H9 (cell line): ENCODE results near the gene SNX25. TPM values are rescaled to one million over a fixed set of nuclear protein-coding genes. Genes with fewer than 3 reads are reported as not detected.
A peak's percentile ranks its signal among the peaks of the same experiment; 100 is the strongest.
"Not testable (repeated sequence)": the region's sequence is repeated elsewhere in the genome, so short reads cannot be mapped to it uniquely, and the experiment has no call there.

Experiments used
- DNase-seq: peaks from one replicate; pipeline ENCODE4 v3.0.0-alpha.2; 2017
- H2AFZ ChIP-seq: one replicate; pipeline ENCODE4 v1.6.1; 2013; ENCODE audit warnings: mild to moderate bottlenecking, low read length, control low read depth, moderate library complexity
- H2AK5ac ChIP-seq: 2 replicates; pipeline ENCODE4 v1.6.1; 2013; ENCODE audit warnings: low read length, control low read depth, mixed read lengths; ENCODE audit not compliant: insufficient read length
- H2BK120ac ChIP-seq: one replicate; pipeline ENCODE4 v1.6.1; 2013; ENCODE audit warnings: low read depth, mild to moderate bottlenecking, low read length, control low read depth, inconsistent platforms; ENCODE audit not compliant: poor library complexity, severe bottlenecking
- H2BK12ac ChIP-seq: 2 replicates; pipeline ENCODE4 v1.6.1; 2013; ENCODE audit warnings: low read length, control low read depth, mixed read lengths, low read depth; ENCODE audit not compliant: insufficient read length
- H2BK15ac ChIP-seq: 2 replicates; pipeline ENCODE4 v1.6.1; 2013; ENCODE audit warnings: low read depth, low read length, control low read depth
- H2BK20ac ChIP-seq: one replicate; pipeline ENCODE4 v1.6.1; 2013; ENCODE audit warnings: low read depth, mild to moderate bottlenecking, low read length, control low read depth, inconsistent platforms; ENCODE audit not compliant: poor library complexity, severe bottlenecking
- H2BK5ac ChIP-seq: 2 replicates; pipeline ENCODE4 v1.6.1; 2013; ENCODE audit warnings: low read length, control low read depth, mixed read lengths; ENCODE audit not compliant: insufficient read length
- H3K14ac ChIP-seq: 2 replicates; pipeline ENCODE4 v1.6.1; 2013; ENCODE audit warnings: low read length, control low read depth; ENCODE audit not compliant: insufficient read depth
- H3K18ac ChIP-seq: 2 replicates; pipeline ENCODE4 v1.6.1; 2013; ENCODE audit warnings: low read depth, mild to moderate bottlenecking, mixed read lengths, low read length, control low read depth; ENCODE audit not compliant: insufficient read length
- H3K23ac ChIP-seq: 2 replicates; pipeline ENCODE4 v1.6.1; 2013; ENCODE audit warnings: low read length, control low read depth, mixed read lengths, low read depth; ENCODE audit not compliant: insufficient read length
- H3K23me2 ChIP-seq: 2 replicates; pipeline ENCODE4 v1.6.1; 2013; ENCODE audit warnings: low read depth, mild to moderate bottlenecking, mixed read lengths, low read length, control low read depth; ENCODE audit not compliant: insufficient read length, poor library complexity, severe bottlenecking
- H3K27ac ChIP-seq: 2 replicates; pipeline ENCODE4 v1.5.1; 2013; ENCODE audit warnings: low read length, control low read depth, mixed read lengths, low read depth; ENCODE audit not compliant: insufficient read length
- H3K27me3 ChIP-seq: 2 replicates; pipeline ENCODE4 v1.6.1; 2013; ENCODE audit warnings: low read length, control low read depth, inconsistent platforms; ENCODE audit not compliant: insufficient read depth
- H3K4ac ChIP-seq: 2 replicates; pipeline ENCODE4 v1.6.1; 2013; ENCODE audit warnings: low read depth, mild to moderate bottlenecking, control low read depth, inconsistent platforms, low read length, moderate library complexity
- H3K4me1 ChIP-seq: 2 replicates; pipeline ENCODE4 v1.6.1; 2013; ENCODE audit warnings: low read length, control low read depth, inconsistent platforms; ENCODE audit not compliant: insufficient read depth
- H3K4me2 ChIP-seq: 2 replicates; pipeline ENCODE4 v1.6.1; 2013; ENCODE audit warnings: low read length, control low read depth, mixed read lengths; ENCODE audit not compliant: insufficient read length, insufficient read depth
- H3K56ac ChIP-seq: 2 replicates; pipeline ENCODE4 v1.6.1; 2013; ENCODE audit warnings: low read depth, mild to moderate bottlenecking, mixed read lengths, low read length, control low read depth; ENCODE audit not compliant: insufficient read length
- H3K79me1 ChIP-seq: 2 replicates; pipeline ENCODE4 v1.6.1; 2013; ENCODE audit warnings: low read depth, mild to moderate bottlenecking, moderate library complexity, low read length, control low read depth, inconsistent platforms; ENCODE audit not compliant: insufficient read depth, poor library complexity, severe bottlenecking
- H3K79me2 ChIP-seq: 2 replicates; pipeline ENCODE4 v1.6.1; 2013; ENCODE audit warnings: low read length, control low read depth, inconsistent platforms; ENCODE audit not compliant: insufficient read depth
- H3K9ac ChIP-seq: 2 replicates; pipeline ENCODE4 v1.6.1; 2013; ENCODE audit warnings: low read length, control low read depth, mixed read lengths; ENCODE audit not compliant: insufficient read length; ENCODE audit errors: extremely low read depth
- H3K9me3 ChIP-seq: one replicate; pipeline ENCODE4 v1.6.1; 2013; ENCODE audit warnings: low read depth, low read length, inconsistent platforms; ENCODE audit not compliant: control insufficient read depth
- H3T11ph ChIP-seq: one replicate; pipeline ENCODE4 v1.6.1; 2013; ENCODE audit warnings: mild to moderate bottlenecking, low read length, control low read depth, inconsistent platforms
- H4K20me1 ChIP-seq: one replicate; pipeline ENCODE4 v1.6.1; 2013; ENCODE audit not compliant: control insufficient read depth, insufficient read length, insufficient read depth
- H4K5ac ChIP-seq: 2 replicates; pipeline ENCODE4 v1.6.1; 2013; ENCODE audit warnings: low read depth, mild to moderate bottlenecking, mixed read lengths, low read length, control low read depth; ENCODE audit not compliant: insufficient read length
- H4K8ac ChIP-seq: replicated peaks from 2 replicates; pipeline ENCODE4 v1.6.1; 2013; ENCODE audit warnings: low read length, control low read depth, mixed read lengths, low read depth; ENCODE audit not compliant: insufficient read length
- H4K91ac ChIP-seq: 2 replicates; pipeline ENCODE4 v1.6.1; 2013; ENCODE audit warnings: low read depth, mild to moderate bottlenecking, moderate library complexity, mixed read lengths, low read length, control low read depth; ENCODE audit not compliant: insufficient read length
- H3K27ac Mint-ChIP-seq, 3 experiments: 2 replicates in 2 of 3; 3 replicates in 1 of 3; pipeline ENCODE4 v1.8.0; 2020 to 2021; ENCODE audit warnings: mixed read lengths in 3 of 3, mild to moderate bottlenecking in 1 of 3, moderate library complexity in 1 of 3
- H3K27me3 Mint-ChIP-seq: 2 replicates; pipeline ENCODE4 v1.8.0; 2021; ENCODE audit warnings: low read depth, mild to moderate bottlenecking, moderate library complexity, mixed read lengths
- H3K36me3 Mint-ChIP-seq, 3 experiments: 2 replicates in 2 of 3; 3 replicates in 1 of 3; pipeline ENCODE4 v1.8.0; 2020 to 2021; ENCODE audit warnings: low read depth in 3 of 3, mixed read lengths in 3 of 3; ENCODE audit not compliant: insufficient read depth in 1 of 3
- H3K4me1 Mint-ChIP-seq, 2 experiments: 2 replicates each; pipeline ENCODE4 v1.8.0; 2020; ENCODE audit warnings: mixed read lengths in 2 of 2
- H3K4me3 Mint-ChIP-seq, 2 experiments: 2 replicates in 1 of 2; 3 replicates in 1 of 2; pipeline ENCODE4 v1.8.0; 2020 to 2021; ENCODE audit warnings: mild to moderate bottlenecking in 2 of 2, mixed read lengths in 2 of 2, moderate library complexity in 1 of 2
- H3K9me3 Mint-ChIP-seq, 2 experiments: 2 replicates in 1 of 2; 3 replicates in 1 of 2; pipeline ENCODE4 v1.8.0; 2020; ENCODE audit warnings: mild to moderate bottlenecking in 2 of 2, mixed read lengths in 2 of 2, moderate library complexity in 1 of 2
- CTCF ChIP-seq: fragments of 200-600 bp; sonication (generic); conservative IDR thresholded peaks from 3 replicates; pipeline ENCODE4 v1.8.0; 2021; ENCODE audit warnings: antibody characterized with exemption, mild to moderate bottlenecking
- WGBS: extraction: QIAGEN DNeasy Blood & Tissue Kit; methylation state at CpG from one replicate; pipeline ENCODE4 v1.1.7; 2013; ENCODE audit warnings: missing lambda C conversion rate, low lambda C conversion rate, mixed read lengths; ENCODE audit not compliant: insufficient read length; ENCODE audit errors: extremely low coverage; 5-methylcytosine and 5-hydroxymethylcytosine counted together
- total RNA-seq: library from RNA; stranded (reverse); gene quantifications from 2 replicates; pipeline ENCODE4 v1.2.1, GENCODE V29; 2021

The SNX25 gene
- total RNA-seq, 1 experiment from 2014 or later, result 28.2 TPM

GRCh38 chr4:185207466-185207865 is 1.9 kb upstream of the SNX25 start:
- H2AFZ ChIP-seq, result no peak overlapping the region
- no peaks in the 10 kb centered on the region; the same call in 1 of the 2 replicates for H3K27me3 ChIP-seq
- no peaks in the 10 kb centered on the region for H3K9me3 ChIP-seq
- no peak overlapping the region for H3K23ac ChIP-seq
- WGBS, result no CpG with 5 or more reads among the region's 5 CpGs
- H2BK12ac ChIP-seq, result no peak overlapping the region
- no peak overlapping the region for H3K4me2 ChIP-seq
- Mint-ChIP-seq H3K36me3 (peaks cover 0 to 6% (median 0%) of the 10 kb centered on the region in 3 experiments; a peak in 2 of 7 replicates), H3K27me3 (peaks cover 19% of the 10 kb centered on the region), H3K4me3 (no peak overlapping the region), H3K4me1 (peaks cover 28 to 37% of the 10 kb centered on the region in 2 experiments), H3K9me3 (0 out of 5 replicates have a peak, but pooled peaks cover 0 to 1% of the 10 kb centered on the region in 2 experiments), H3K27ac (no peak overlapping the region)
- H3K79me2 ChIP-seq, result peaks cover 2% of the 10 kb centered on the region; the same call in 1 of the 2 replicates
- no peak overlapping the region for H2BK20ac ChIP-seq
- no peak overlapping the region for H2AK5ac ChIP-seq
- H3K79me1 ChIP-seq, result no peaks in the 10 kb centered on the region
- no peak overlapping the region for H2BK5ac ChIP-seq
- peaks cover 8% of the 10 kb centered on the region for H3K23me2 ChIP-seq
- no peak overlapping the region for H3K27ac ChIP-seq
- no peak overlapping the region for H3K56ac ChIP-seq
- no peak overlapping the region for H3K4ac ChIP-seq
- H4K5ac ChIP-seq, result no peak overlapping the region
- H3T11ph ChIP-seq, result no peak overlapping the region
- H4K20me1 ChIP-seq, result no peaks in the 10 kb centered on the region
- H2BK120ac ChIP-seq, result no peak overlapping the region
- H4K91ac ChIP-seq, result no peak overlapping the region
- H3K18ac ChIP-seq, result no peak overlapping the region
- H3K4me1 ChIP-seq, result peaks cover 4% of the 10 kb centered on the region
- H3K9ac ChIP-seq, result no peak overlapping the region
- no peak for DNase-seq
- no peak for TF ChIP-seq CTCF
- H3K14ac ChIP-seq, result no peak overlapping the region
- no peak overlapping the region for H4K8ac ChIP-seq
- H2BK15ac ChIP-seq, result no peak overlapping the region

- H2BK15ac ChIP-seq, H3K9me3 Mint-ChIP-seq, H3K4me1 ChIP-seq, H3K79me1 ChIP-seq, H3K56ac ChIP-seq, H2AK5ac ChIP-seq, H3K23ac ChIP-seq, H3K36me3 Mint-ChIP-seq, H2BK120ac ChIP-seq, H3K14ac ChIP-seq, H3K18ac ChIP-seq, H4K91ac ChIP-seq, H3K79me2 ChIP-seq, H4K5ac ChIP-seq, H3K4ac ChIP-seq, H3T11ph ChIP-seq, H3K9me3 ChIP-seq, H4K8ac ChIP-seq, H2AFZ ChIP-seq, H2BK12ac ChIP-seq, H3K27ac ChIP-seq, H4K20me1 ChIP-seq, H3K27me3 ChIP-seq, H3K23me2 ChIP-seq, H2BK5ac ChIP-seq, H2BK20ac ChIP-seq, H3K27ac Mint-ChIP-seq, DNase-seq, H3K4me2 ChIP-seq: not testable (repeated sequence)
- peak overlapping the region; percentile 53 for H3K9ac ChIP-seq
- WGBS, result no CpG with 5 or more reads among the region's 39 CpGs
- H3K4me3 Mint-ChIP-seq, result peak overlapping the region in 1 of 2 experiments; percentile 92; a peak in 1 of 5 replicates
- peaks cover 19% of the 10 kb centered on the region for H3K27me3 Mint-ChIP-seq
- peaks cover 32 to 43% of the 10 kb centered on the region in 2 experiments for H3K4me1 Mint-ChIP-seq
Observed at GRCh38 chr4:185209852-185210101, 379 bp downstream of the SNX25 start.
